CD4-positive, alpha-beta T cell treated with Interleukin-15 for 4 hours (primary cell): Measurements from ENCODE around the gene UTP3.
A peak's percentile ranks its signal among the peaks of the same experiment; 100 is the strongest.
"Not testable (repeated sequence)": the region's sequence is repeated elsewhere in the genome, so short reads cannot be mapped to it uniquely, and the experiment has no call there.

Experiments used
- DNase-seq: peaks from one replicate; pipeline ENCODE4 v3.0.0-alpha.2; 2020; ENCODE audit warnings: low spot score

Gene UTP3

GRCh38 chr4:70688795-70689231 lies 481 bp downstream of the UTP3 start:
- DNase-seq = no peak

GRCh38 chr4:70691661-70692060 lies 3.3 kb downstream of the UTP3 start:
- DNase-seq = no peak

- not testable (repeated sequence) for DNase-seq
These were observed 6.3 kb downstream of the UTP3 start for GRCh38 chr4:70694633-70695032.

GRCh38 chr4:70698435-70698834 lies 10.1 kb downstream of the UTP3 start:
- not testable (repeated sequence) for DNase-seq

- DNase-seq = no peak
These were observed 12.4 kb downstream of the UTP3 start for GRCh38 chr4:70700712-70701111.

- DNase-seq = no peak
These were observed 12.9 kb downstream of the UTP3 start for GRCh38 chr4:70701271-70701670.

- DNase-seq = not testable (repeated sequence)
These were observed 14.3 kb downstream of the UTP3 start for GRCh38 chr4:70702592-70702991.

- DNase-seq = no peak
These were observed 15.4 kb downstream of the UTP3 start for GRCh38 chr4:70703619-70704214.

- DNase-seq = peak; percentile 58
These were observed 16.0 kb downstream of the UTP3 start for GRCh38 chr4:70704215-70704930.

- no peak for DNase-seq
These were observed 16.5 kb downstream of the UTP3 start for GRCh38 chr4:70704931-70705182.

GRCh38 chr4:70705183-70706043 lies 17.1 kb downstream of the UTP3 start:
- peak; percentile 74 for DNase-seq

GRCh38 chr4:70706044-70706461 lies 17.7 kb downstream of the UTP3 start:
- DNase-seq = no peak

GRCh38 chr4:70706516-70706915 lies 18.2 kb downstream of the UTP3 start:
- no peak for DNase-seq

- DNase-seq = no peak
These were observed 21.4 kb downstream of the UTP3 start for GRCh38 chr4:70709611-70710205.

GRCh38 chr4:70711599-70711998 lies 23.3 kb downstream of the UTP3 start:
- no peak for DNase-seq

GRCh38 chr4:70712150-70712549 lies 23.8 kb downstream of the UTP3 start:
- DNase-seq = no peak

GRCh38 chr4:70712604-70713452 lies 24.5 kb downstream of the UTP3 start:
- no peak for DNase-seq

GRCh38 chr4:70713453-70714078 lies 25.2 kb downstream of the UTP3 start:
- no peak for DNase-seq

GRCh38 chr4:70714079-70714887 lies 26.0 kb downstream of the UTP3 start:
- no peak for DNase-seq

- no peak for DNase-seq
These were observed 26.8 kb downstream of the UTP3 start for GRCh38 chr4:70715097-70715496.
